K562 (cell line): ENCODE results near the gene LBHD1. TPM values are rescaled to one million over a fixed set of nuclear protein-coding genes. Genes with fewer than 3 reads are reported as not detected.
A peak's percentile ranks its signal among the peaks of the same experiment; 100 is the strongest.

Experiments
- KAT7 ChIP-seq: sonication (generic); formaldehyde crosslinking; IDR thresholded peaks from 2 replicates; pipeline ENCODE4 v1.8.0; 2022; ENCODE audit warnings: missing genetic modification reagents, mild to moderate bottlenecking, borderline replicate concordance
- KHSRP ChIP-seq: fragments of 450-650 bp; IDR thresholded peaks from 2 replicates; pipeline ENCODE4 v1.6.1; 2017
- NFXL1 ChIP-seq: fragments of 450-650 bp; formaldehyde crosslinking; IDR thresholded peaks from 2 replicates; pipeline ENCODE4 v1.4.0; 2021; ENCODE audit warnings: mild to moderate bottlenecking
- RFX1 ChIP-seq: fragments of 450-650 bp; IDR thresholded peaks from 2 replicates; pipeline ENCODE4 v1.6.1; 2016; ENCODE audit warnings: mild to moderate bottlenecking, moderate library complexity
- ZNF232 ChIP-seq: sonication (generic); formaldehyde crosslinking; IDR thresholded peaks from 2 replicates; pipeline ENCODE4 v1.8.0; 2022; ENCODE audit warnings: mild to moderate bottlenecking, missing genetic modification reagents
- ZNF699 ChIP-seq: fragments of 250-450 bp; sonication (Bioruptor Pico); IDR thresholded peaks from 2 replicates; pipeline ENCODE4 v1.8.0; 2021; ENCODE audit warnings: mild to moderate bottlenecking, moderate library complexity; ENCODE audit not compliant: insufficient replicate concordance
- polyA plus RNA-seq, 8 experiments: library from polyadenylated mRNA; depleted of rRNA in 4 of 8; stranded (reverse) in 5 of 8; unstranded in 3 of 8; fragments of >200 nt; fragmentation: Nextera tagmentation in 2 of 8; fragmentation: Illumina TruSeq in 1 of 8; extraction: Ambion mirVana in 2 of 8; extraction: Trizol in 1 of 8; gene quantifications; 2 replicates each; pipeline versions ENCODE4 v1.2.1 to v1.2.3, GENCODE V29; 2011 to 2014; ENCODE audit warnings: inconsistent platforms in 1 of 8, missing spikeins in 1 of 8
- total RNA-seq, 7 experiments: library from RNA; depleted of rRNA in 6 of 7; stranded (reverse); fragments of >200 nt in 6 of 7; fragmentation: Illumina TruSeq in 2 of 7; extraction: Trizol in 2 of 7; gene quantifications; 2 replicates each; pipeline versions ENCODE4 v1.2.1 to v1.2.3, GENCODE V29; 2011 to 2021; ENCODE audit warnings: low replicate concordance in 1 of 7
- TF ChIP-seq, protein P1 (sequence below), 2 experiments: fragments of 450-650 bp; IDR thresholded peaks; 2 replicates each; pipeline ENCODE4 v1.6.1; 2016; ENCODE audit warnings: mild to moderate bottlenecking in 2 of 2, borderline replicate concordance in 1 of 2, low read depth in 1 of 2, moderate library complexity in 1 of 2
- TF ChIP-seq, protein P2 (sequence below): IDR thresholded peaks from 2 replicates; pipeline ENCODE4 v1.6.1; 2011; ENCODE audit not compliant: insufficient read length; ENCODE audit errors: extremely low read depth
- TF ChIP-seq, protein P3 (sequence below), 2 experiments: fragments of 450-650 bp in 1 of 2; sonication (generic) in 1 of 2; formaldehyde crosslinking in 1 of 2; IDR thresholded peaks; 2 replicates each; pipeline versions ENCODE4 v1.7.1 to v1.9.0; 2016 to 2022; ENCODE audit warnings: inconsistent platforms in 1 of 2, mild to moderate bottlenecking in 1 of 2, missing genetic modification reagents in 1 of 2

LBHD1 gene
- total and polyA plus RNA-seq, 9 of the 15 experiments (the other 6 are each of a cell fraction or from before 2014, with no cell fraction given), result 2.6 to 28.0 (median 12.5) TPM

DNA sequence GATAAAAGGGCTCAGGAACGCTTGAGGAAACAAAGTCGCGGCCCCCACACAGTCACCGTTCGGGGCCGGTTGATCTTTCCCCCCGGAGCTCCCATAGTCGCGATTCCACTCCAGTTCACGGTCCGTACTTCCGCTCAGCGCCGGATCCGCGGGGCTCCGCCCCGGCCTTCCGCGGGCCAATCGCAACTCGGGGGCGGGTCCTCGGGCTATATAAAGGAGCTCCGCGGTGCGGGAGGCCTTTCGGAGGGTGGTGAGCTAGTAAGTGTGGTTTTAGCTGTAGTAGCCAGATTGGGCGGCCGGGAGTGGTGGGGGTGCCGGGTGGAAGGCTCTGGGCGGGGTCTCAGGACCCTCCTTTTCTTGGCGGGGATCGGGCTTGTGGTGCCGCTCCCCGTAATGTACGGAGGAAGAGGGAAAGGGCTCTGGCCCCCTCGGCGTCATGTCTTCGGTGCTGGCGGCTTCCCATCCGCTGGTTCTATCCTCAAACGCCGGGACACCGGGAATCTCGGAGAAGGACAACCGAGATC is 6.9 kb downstream of the LBHD1 start, which contains the start of the genes C11orf98 and CSKMT (continued):
- 0 out of 2 replicates have a peak, but pooled peaks have one; percentile 24 for TF ChIP-seq KHSRP
- no peak; the same call in 1 of the 2 replicates for TF ChIP-seq ZNF232 (CRISPR knock-in tag)
- TF ChIP-seq KAT7, result no peak
- no peak for TF ChIP-seq RFX1
- TF ChIP-seq, protein P1, sequence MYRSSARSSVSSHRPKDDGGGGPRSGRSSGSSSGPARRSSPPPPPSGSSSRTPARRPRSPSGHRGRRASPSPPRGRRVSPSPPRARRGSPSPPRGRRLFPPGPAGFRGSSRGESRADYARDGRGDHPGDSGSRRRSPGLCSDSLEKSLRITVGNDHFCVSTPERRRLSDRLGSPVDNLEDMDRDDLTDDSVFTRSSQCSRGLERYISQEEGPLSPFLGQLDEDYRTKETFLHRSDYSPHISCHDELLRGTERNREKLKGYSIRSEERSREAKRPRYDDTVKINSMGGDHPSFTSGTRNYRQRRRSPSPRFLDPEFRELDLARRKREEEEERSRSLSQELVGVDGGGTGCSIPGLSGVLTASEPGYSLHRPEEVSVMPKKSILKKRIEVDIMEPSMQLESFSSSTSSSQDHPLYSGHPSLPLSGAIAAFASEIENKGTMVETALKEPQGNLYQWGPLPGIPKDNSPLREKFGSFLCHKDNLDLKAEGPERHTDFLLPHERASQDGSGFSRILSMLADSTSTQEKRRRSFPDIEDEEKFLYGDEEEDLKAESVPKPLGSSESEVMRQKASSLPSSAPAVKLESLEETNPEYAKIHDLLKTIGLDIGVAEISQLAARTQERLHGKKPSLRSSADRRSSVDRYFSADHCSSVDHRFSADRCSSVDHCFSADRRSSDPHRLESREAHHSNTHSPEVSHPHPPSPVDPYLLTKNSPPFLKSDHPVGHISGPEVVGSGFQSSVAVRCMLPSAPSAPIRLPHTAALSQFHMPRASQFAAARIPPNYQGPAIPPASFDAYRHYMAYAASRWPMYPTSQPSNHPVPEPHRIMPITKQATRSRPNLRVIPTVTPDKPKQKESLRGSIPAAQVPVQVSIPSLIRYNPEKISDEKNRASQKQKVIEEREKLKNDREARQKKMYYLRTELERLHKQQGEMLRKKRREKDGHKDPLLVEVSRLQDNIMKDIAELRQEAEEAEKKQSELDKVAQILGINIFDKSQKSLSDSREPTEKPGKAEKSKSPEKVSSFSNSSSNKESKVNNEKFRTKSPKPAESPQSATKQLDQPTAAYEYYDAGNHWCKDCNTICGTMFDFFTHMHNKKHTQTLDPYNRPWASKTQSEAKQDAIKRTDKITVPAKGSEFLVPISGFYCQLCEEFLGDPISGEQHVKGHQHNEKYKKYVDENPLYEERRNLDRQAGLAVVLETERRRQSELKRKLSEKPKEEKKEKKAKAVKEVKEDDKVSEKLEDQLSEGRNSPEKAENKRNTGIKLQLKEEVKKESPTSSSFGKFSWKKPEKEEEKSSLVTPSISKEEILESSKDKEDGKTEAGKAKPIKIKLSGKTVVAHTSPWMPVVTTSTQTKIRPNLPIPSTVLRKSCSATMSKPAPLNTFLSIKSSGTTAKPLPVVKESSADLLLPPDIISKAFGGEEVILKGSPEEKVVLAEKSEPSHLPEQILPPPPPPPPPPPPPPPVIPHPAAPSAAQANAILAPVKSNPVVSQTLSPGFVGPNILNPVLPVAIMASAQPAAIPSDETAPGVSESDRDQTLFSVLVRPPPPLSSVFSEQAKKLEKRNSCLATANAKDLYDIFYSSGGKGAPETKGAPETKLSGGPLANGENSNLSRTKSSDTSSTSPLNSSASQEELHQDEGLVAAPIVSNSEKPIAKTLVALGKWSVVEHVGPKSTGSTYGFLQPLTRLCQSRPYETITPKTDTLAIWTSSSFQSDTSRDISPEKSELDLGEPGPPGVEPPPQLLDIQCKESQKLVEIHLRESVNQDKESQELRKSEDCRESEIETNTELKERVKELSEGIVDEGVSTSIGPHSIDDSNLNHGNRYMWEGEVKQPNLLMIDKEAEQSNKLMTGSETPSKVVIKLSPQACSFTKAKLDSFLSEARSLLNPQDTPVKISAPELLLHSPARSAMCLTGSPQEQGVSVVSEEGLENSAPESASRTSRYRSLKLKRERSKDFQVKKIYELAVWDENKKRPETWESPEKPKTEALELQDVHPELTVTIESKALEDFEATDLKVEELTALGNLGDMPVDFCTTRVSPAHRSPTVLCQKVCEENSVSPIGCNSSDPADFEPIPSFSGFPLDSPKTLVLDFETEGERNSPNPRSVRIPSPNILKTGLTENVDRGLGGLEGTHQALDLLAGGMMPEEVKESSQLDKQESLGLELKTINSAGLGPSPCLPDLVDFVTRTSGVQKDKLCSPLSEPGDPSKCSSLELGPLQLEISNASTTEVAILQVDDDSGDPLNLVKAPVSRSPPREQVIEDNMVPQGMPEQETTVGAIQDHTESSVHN (IDR thresholded peaks at IDR 0.05; ENCODE audit: borderline replicate concordance in 1 of 2, low read depth in 1 of 2), result peak in 1 of 2 experiments; percentile 37; a peak in 1 of 4 replicates
- no peak for TF ChIP-seq ZNF699 (CRISPR knock-in tag)
- TF ChIP-seq, protein P2, sequence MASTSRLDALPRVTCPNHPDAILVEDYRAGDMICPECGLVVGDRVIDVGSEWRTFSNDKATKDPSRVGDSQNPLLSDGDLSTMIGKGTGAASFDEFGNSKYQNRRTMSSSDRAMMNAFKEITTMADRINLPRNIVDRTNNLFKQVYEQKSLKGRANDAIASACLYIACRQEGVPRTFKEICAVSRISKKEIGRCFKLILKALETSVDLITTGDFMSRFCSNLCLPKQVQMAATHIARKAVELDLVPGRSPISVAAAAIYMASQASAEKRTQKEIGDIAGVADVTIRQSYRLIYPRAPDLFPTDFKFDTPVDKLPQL, result peak; percentile 94
- peak; percentile 56; the same call in 1 of the 2 replicates for TF ChIP-seq NFXL1
- TF ChIP-seq, protein P3, sequence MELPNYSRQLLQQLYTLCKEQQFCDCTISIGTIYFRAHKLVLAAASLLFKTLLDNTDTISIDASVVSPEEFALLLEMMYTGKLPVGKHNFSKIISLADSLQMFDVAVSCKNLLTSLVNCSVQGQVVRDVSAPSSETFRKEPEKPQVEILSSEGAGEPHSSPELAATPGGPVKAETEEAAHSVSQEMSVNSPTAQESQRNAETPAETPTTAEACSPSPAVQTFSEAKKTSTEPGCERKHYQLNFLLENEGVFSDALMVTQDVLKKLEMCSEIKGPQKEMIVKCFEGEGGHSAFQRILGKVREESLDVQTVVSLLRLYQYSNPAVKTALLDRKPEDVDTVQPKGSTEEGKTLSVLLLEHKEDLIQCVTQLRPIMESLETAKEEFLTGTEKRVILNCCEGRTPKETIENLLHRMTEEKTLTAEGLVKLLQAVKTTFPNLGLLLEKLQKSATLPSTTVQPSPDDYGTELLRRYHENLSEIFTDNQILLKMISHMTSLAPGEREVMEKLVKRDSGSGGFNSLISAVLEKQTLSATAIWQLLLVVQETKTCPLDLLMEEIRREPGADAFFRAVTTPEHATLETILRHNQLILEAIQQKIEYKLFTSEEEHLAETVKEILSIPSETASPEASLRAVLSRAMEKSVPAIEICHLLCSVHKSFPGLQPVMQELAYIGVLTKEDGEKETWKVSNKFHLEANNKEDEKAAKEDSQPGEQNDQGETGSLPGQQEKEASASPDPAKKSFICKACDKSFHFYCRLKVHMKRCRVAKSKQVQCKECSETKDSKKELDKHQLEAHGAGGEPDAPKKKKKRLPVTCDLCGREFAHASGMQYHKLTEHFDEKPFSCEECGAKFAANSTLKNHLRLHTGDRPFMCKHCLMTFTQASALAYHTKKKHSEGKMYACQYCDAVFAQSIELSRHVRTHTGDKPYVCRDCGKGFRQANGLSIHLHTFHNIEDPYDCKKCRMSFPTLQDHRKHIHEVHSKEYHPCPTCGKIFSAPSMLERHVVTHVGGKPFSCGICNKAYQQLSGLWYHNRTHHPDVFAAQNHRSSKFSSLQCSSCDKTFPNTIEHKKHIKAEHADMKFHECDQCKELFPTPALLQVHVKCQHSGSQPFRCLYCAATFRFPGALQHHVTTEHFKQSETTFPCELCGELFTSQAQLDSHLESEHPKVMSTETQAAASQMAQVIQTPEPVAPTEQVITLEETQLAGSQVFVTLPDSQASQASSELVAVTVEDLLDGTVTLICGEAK (IDR thresholded peaks at IDR 0.05), result peak; percentile 82
- TF ChIP-seq, protein P3 (CRISPR knock-in tag; IDR thresholded peaks at IDR 0.05), result no peak
